GM12878 (cell line): ENCODE results near the gene LCOR. TPM values are rescaled to one million over a fixed set of nuclear protein-coding genes. Genes with fewer than 3 reads are reported as not detected.

Experiments used
- ATAC-seq: fragments of 200-7000 bp; cut with Tn5 transposase; 3 replicates; pipeline ENCODE4 v1.9.1; 2020; ENCODE audit warnings: mild to moderate bottlenecking, moderate library complexity
- BruUV-seq: library from RNA; stranded (reverse); fragments of 400-500 nt; replicated peaks from 2 replicates; lab custom pipeline; 2021; lab: Mats Ljungman, UMichigan
- CTCF ChIA-PET: fragments of 300-600 bp; sonication (Branson Sonifier 250); formaldehyde crosslinking; extraction: SDS; loops from one replicate; lab custom pipeline; 2021; ENCODE audit warnings: inconsistent platforms; lab: Yijun Ruan, JAX
- POLR2A ChIA-PET: fragments of 350-600 bp; formaldehyde crosslinking; extraction: SDS; loops from one replicate; lab custom pipeline; 2021; ENCODE audit warnings: inconsistent platforms; lab: Charles Lee
- RAD21 ChIA-PET: fragments of 300-600 bp; sonication (Branson Sonifier 250); formaldehyde crosslinking; loops from one replicate; lab custom pipeline; 2023; ENCODE audit warnings: antibody characterized with exemption; ENCODE audit not compliant: unreplicated experiment; lab: Charles Lee
- SMC1A ChIA-PET: fragments of 300-600 bp; sonication (Branson Sonifier 250); formaldehyde crosslinking; loops from one replicate; lab custom pipeline; 2023; ENCODE audit not compliant: unreplicated experiment, uncharacterized antibody; lab: Charles Lee
- DNase-seq: peaks from one replicate; pipeline ENCODE4 v3.0.0-alpha.2; 2011; ENCODE audit warnings: low read depth, low spot score
- FAIRE-seq: peaks from 3 replicates; lab custom pipeline; 2011; peaks lifted over from hg19 to GRCh38; lab: Jason Lieb, UNC
- H2AFZ ChIP-seq: 2 replicates; pipeline ENCODE4 v1.6.0; 2011; ENCODE audit warnings: low read depth, low read length, control low read depth; ENCODE audit not compliant: control insufficient read depth
- H3K27ac ChIP-seq: 2 replicates; pipeline ENCODE4 v1.5.1; 2011; ENCODE audit warnings: control low read depth; ENCODE audit not compliant: control insufficient read depth, insufficient read depth
- H3K27me3 ChIP-seq, 2 experiments: replicated peaks in 1 of 2; 2 replicates each; pipeline versions ENCODE4 v1.6.0 to v1.6.1; 2011; ENCODE audit warnings: low read length in 1 of 2; ENCODE audit not compliant: control insufficient read depth in 2 of 2, insufficient read depth in 2 of 2
- H3K36me3 ChIP-seq, 2 experiments: 2 replicates each; pipeline ENCODE4 v1.5.1; 2011; ENCODE audit warnings: low read length in 1 of 2; ENCODE audit not compliant: control insufficient read depth in 2 of 2, insufficient read depth in 2 of 2
- H3K4me1 ChIP-seq: 2 replicates; pipeline ENCODE4 v1.6.1; 2011; ENCODE audit warnings: mild to moderate bottlenecking, low read length, moderate library complexity, mixed read lengths; ENCODE audit not compliant: control insufficient read depth, insufficient read depth
- H3K4me2 ChIP-seq: 2 replicates; pipeline ENCODE4 v1.6.0; 2011; ENCODE audit warnings: control low read depth; ENCODE audit not compliant: control insufficient read depth, insufficient read depth
- H3K4me3 ChIP-seq: fragments of 200-600 bp; sonication (generic); 2 replicates; pipeline ENCODE4 v1.5.1; 2016
- H3K79me2 ChIP-seq: 2 replicates; pipeline ENCODE4 v1.6.0; 2011; ENCODE audit warnings: low read length; ENCODE audit not compliant: control insufficient read depth, insufficient read depth
- H3K9ac ChIP-seq: 2 replicates; pipeline ENCODE4 v1.8.0; 2011; ENCODE audit warnings: low read length, control low read depth, mixed read lengths; ENCODE audit not compliant: control insufficient read depth, insufficient read depth
- H3K9me3 ChIP-seq: replicated peaks from 3 replicates; pipeline ENCODE4 v1.5.1; 2011; ENCODE audit warnings: mild to moderate bottlenecking, low read length; ENCODE audit not compliant: control insufficient read depth, insufficient read depth
- H4K20me1 ChIP-seq: 2 replicates; pipeline ENCODE4 v1.6.0; 2011; ENCODE audit not compliant: control insufficient read depth, insufficient read depth
- ATF7 ChIP-seq: fragments of 450-650 bp; IDR thresholded peaks from 2 replicates; pipeline ENCODE4 v1.6.1; 2016; ENCODE audit warnings: low read depth, mild to moderate bottlenecking
- MEF2B ChIP-seq: fragments of 450-650 bp; IDR thresholded peaks from 2 replicates; pipeline ENCODE4 v1.6.1; 2018; ENCODE audit warnings: mild to moderate bottlenecking, moderate library complexity; ENCODE audit not compliant: partially characterized antibody, poor library complexity, severe bottlenecking
- MTA2 ChIP-seq: fragments of 450-650 bp; IDR thresholded peaks from 2 replicates; pipeline ENCODE4 v1.6.1; 2016; ENCODE audit warnings: low read depth, mild to moderate bottlenecking, moderate library complexity
- RELB ChIP-seq: fragments of 450-650 bp; IDR thresholded peaks from 2 replicates; pipeline ENCODE4 v1.6.1; 2017; ENCODE audit warnings: low read depth, mild to moderate bottlenecking, moderate library complexity
- RUNX3 ChIP-seq: IDR thresholded peaks from 2 replicates; pipeline ENCODE4 v1.6.1; 2012; ENCODE audit warnings: low read length, inconsistent platforms
- SPI1 ChIP-seq: IDR thresholded peaks from 2 replicates; pipeline ENCODE4 v1.6.1; 2011; ENCODE audit warnings: low read depth, mild to moderate bottlenecking, low read length, moderate library complexity, borderline replicate concordance; ENCODE audit not compliant: insufficient read depth
- STAT1 ChIP-seq: fragments of 450-650 bp; conservative IDR thresholded peaks from 2 replicates; pipeline ENCODE4 v1.6.1; 2014; ENCODE audit warnings: antibody characterized with exemption, mild to moderate bottlenecking
- ZBTB11 ChIP-seq: fragments of 450-650 bp; formaldehyde crosslinking; IDR thresholded peaks from 2 replicates; pipeline ENCODE4 v1.5.0; 2022; ENCODE audit warnings: mild to moderate bottlenecking, missing genetic modification characterization
- ZNF384 ChIP-seq: IDR thresholded peaks from 2 replicates; pipeline ENCODE4 v1.6.1; 2012; ENCODE audit warnings: low read depth, mild to moderate bottlenecking, low read length, improper control_type of control experiment, borderline replicate concordance
- WGBS: methylation state at CpG from one replicate; pipeline ENCODE4 v1.1.6; 2016; ENCODE audit warnings: low lambda C conversion rate; ENCODE audit not compliant: insufficient replicate concordance, insufficient coverage; ENCODE audit errors: missing lambda C conversion rate; 5-methylcytosine and 5-hydroxymethylcytosine counted together
- in situ Hi-C: fragments of 300-500 bp; cut with MboI; formaldehyde crosslinking; loops from 9 replicates; pipeline ENCODE4 v1.14.3; 2018; ENCODE audit warnings: mixed read lengths
- intact Hi-C: fragments of 100-400 bp; cut with micrococcal nuclease; formaldehyde crosslinking; loops from one replicate; pipeline ENCODE4 v1.14.2; 2022; ENCODE audit not compliant: unreplicated experiment
- polyA plus RNA-seq, 11 experiments: library from polyadenylated mRNA; depleted of rRNA in 4 of 11; unstranded in 6 of 11; stranded (reverse) in 5 of 11; fragments of >200 nt; fragmentation: Nextera tagmentation in 4 of 11; fragmentation: Illumina TruSeq in 1 of 11; extraction: Ambion mirVana in 4 of 11; extraction: Trizol in 1 of 11; gene quantifications; 1 replicate in 1 of 11; 2 replicates in 10 of 11; pipeline versions ENCODE4 v1.2.1 to v1.2.3, GENCODE V29; 2011 to 2016; ENCODE audit warnings: inconsistent platforms in 2 of 11, missing spikeins in 2 of 11, low read depth in 1 of 11
- total RNA-seq, 4 experiments: library from RNA; depleted of rRNA in 3 of 4; stranded (reverse); fragments of >200 nt in 3 of 4; fragmentation: Illumina TruSeq in 1 of 4; extraction: Trizol in 1 of 4; gene quantifications; 2 replicates each; pipeline versions ENCODE4 v1.2.1 to v1.2.3, GENCODE V29; 2013 to 2021

LCOR gene
- total and polyA plus RNA-seq, 10 of the 15 experiments (the other 5 are each of a cell fraction or from before 2014, with no cell fraction given) = 1.6 to 22.0 (median 13.2) TPM

GRCh38 chr10:96919785-96920430 lies 87.8 kb downstream of the LCOR start:
- Histone ChIP-seq H3K36me3 (peaks cover under 1 to 3% of the 10 kb centered on the region in 2 experiments), H3K27ac (peak overlapping the region; percentile 33; the same call in 1 of the 2 replicates), H3K9me3 (peaks cover 2% of the 10 kb centered on the region; the same call in 1 of the 3 replicates), H3K4me2 (peak overlapping the region; percentile 55; the same call in 1 of the 2 replicates), H4K20me1 (no peaks in the 10 kb centered on the region), H2AFZ (no peak overlapping the region), H3K27me3 (no peaks in the 10 kb centered on the region), H3K79me2 (peaks cover 21% of the 10 kb centered on the region), H3K4me1 (peaks cover 15% of the 10 kb centered on the region), H3K9ac (no peak overlapping the region), H3K4me3 (no peak overlapping the region)
- TF ChIP-seq MEF2B (peak; percentile 11), MTA2 (peak; percentile 42; the same call in 1 of the 2 replicates), ZNF384 (peak; percentile 55; the same call in 1 of the 2 replicates), SPI1 (peak; percentile 14; the same call in 1 of the 2 replicates), RUNX3 (peak; percentile 83), ATF7 (peak; percentile 45; the same call in 1 of the 2 replicates), RELB (peak; percentile 48; the same call in 1 of the 2 replicates), STAT1 (no peak), ZBTB11 (CRISPR knock-in tag) (no peak)
- SMC1A ChIA-PET = interaction anchor here (0.5 to 1.9 kb wide), 6 partner anchors 9 to 1252 kb away, joined by 3 to 9 read pairs (median 3); no protein-coding TSS in a partner anchor
- RAD21 ChIA-PET = interaction anchor here (0.5 to 1.0 kb wide), 3 partner anchors 10 to 104 kb away, joined by 3 read pairs; no protein-coding TSS in a partner anchor
- intact Hi-C loops = no loop called here
- in situ Hi-C loops = no loop called here
- CTCF ChIA-PET = interaction anchor here (0.6 to 3.5 kb wide), 8 partner anchors 9 to 290 kb away, joined by 3 to 26 read pairs (median 3); no protein-coding TSS in a partner anchor
- peak; percentile 23 for DNase-seq
- no TSS peak for BruUV-seq
- ATAC-seq = peak; percentile 74
- peak; percentile 65 for FAIRE-seq
- WGBS = 0% methylated on average over 5 of the region's 5 CpGs
- POLR2A ChIA-PET = no interaction called here
